Neural progenitor cell (in vitro differentiated cells): ENCODE measurements around the gene PMPCA. TPM values are rescaled to one million over a fixed set of nuclear protein-coding genes. Genes with fewer than 3 reads are reported as not detected.

Source experiments
- DNase-seq: peaks from one replicate; pipeline ENCODE4 v3.0.0-alpha.2; 2016; ENCODE audit warnings: low spot score
- H2AFZ ChIP-seq: fragments of 200-600 bp; sonication (generic); replicated peaks from 2 replicates; pipeline ENCODE4 v1.6.1; 2016; ENCODE audit warnings: antibody characterized with exemption
- H3F3A ChIP-seq: fragments of 200-600 bp; sonication (generic); 2 replicates; pipeline ENCODE4 v1.6.1; 2016; ENCODE audit warnings: antibody characterized with exemption, low read depth
- H3K27ac ChIP-seq: fragments of 200-600 bp; sonication (generic); 2 replicates; pipeline ENCODE4 v1.5.1; 2016; ENCODE audit warnings: mild to moderate bottlenecking
- H3K27me3 ChIP-seq: fragments of 200-600 bp; sonication (generic); 2 replicates; pipeline ENCODE4 v1.6.1; 2016; ENCODE audit warnings: mild to moderate bottlenecking, moderate library complexity
- H3K36me3 ChIP-seq: fragments of 200-600 bp; sonication (generic); 2 replicates; pipeline ENCODE4 v1.5.1; 2016
- H3K4me1 ChIP-seq: fragments of 200-600 bp; sonication (generic); 2 replicates; pipeline ENCODE4 v1.6.1; 2016; ENCODE audit warnings: mixed run types
- H3K4me2 ChIP-seq: fragments of 200-600 bp; sonication (generic); 2 replicates; pipeline ENCODE4 v1.6.1; 2016
- H3K4me3 ChIP-seq: fragments of 200-600 bp; sonication (generic); 2 replicates; pipeline ENCODE4 v1.5.1; 2016
- H3K79me2 ChIP-seq: fragments of 200-600 bp; sonication (generic); 2 replicates; pipeline ENCODE4 v1.6.1; 2016; ENCODE audit warnings: low read depth
- H3K9ac ChIP-seq: fragments of 200-600 bp; sonication (generic); 2 replicates; pipeline ENCODE4 v1.6.1; 2016
- H3K9me3 ChIP-seq: fragments of 200-600 bp; sonication (generic); 2 replicates; pipeline ENCODE4 v1.5.1; 2016; ENCODE audit warnings: low read depth
- H4K20me1 ChIP-seq: fragments of 200-600 bp; sonication (generic); 2 replicates; pipeline ENCODE4 v1.6.1; 2016; ENCODE audit warnings: low read depth
- H3K27ac Mint-ChIP-seq: 3 replicates; pipeline ENCODE4 v1.8.0; 2021; ENCODE audit warnings: mixed read lengths
- H3K27me3 Mint-ChIP-seq: 2 replicates; pipeline ENCODE4 v1.8.0; 2022; ENCODE audit warnings: low read depth, mild to moderate bottlenecking, inconsistent platforms, moderate library complexity, mixed read lengths; ENCODE audit not compliant: insufficient read depth
- H3K36me3 Mint-ChIP-seq: 3 replicates; pipeline ENCODE4 v1.8.0; 2021; ENCODE audit warnings: mixed read lengths
- H3K4me1 Mint-ChIP-seq: 3 replicates; pipeline ENCODE4 v1.8.0; 2021; ENCODE audit warnings: mixed read lengths
- H3K4me3 Mint-ChIP-seq: 3 replicates; pipeline ENCODE4 v1.8.0; 2021; ENCODE audit warnings: mild to moderate bottlenecking, moderate library complexity, mixed read lengths
- H3K9me3 Mint-ChIP-seq: 3 replicates; pipeline ENCODE4 v1.8.0; 2020; ENCODE audit warnings: mixed read lengths
- EZH2 ChIP-seq: fragments of 200-600 bp; sonication (generic); IDR thresholded peaks from 2 replicates; pipeline ENCODE4 v1.6.1; 2017; ENCODE audit warnings: antibody characterized with exemption, mild to moderate bottlenecking, moderate library complexity
- EZH2phosphoT487 ChIP-seq: fragments of 200-600 bp; sonication (generic); IDR thresholded peaks from 2 replicates; pipeline ENCODE4 v1.6.1; 2017; ENCODE audit warnings: antibody characterized with exemption
- total RNA-seq: library from RNA; depleted of rRNA; stranded (reverse); fragments of >200 nt; gene quantifications from 2 replicates; pipeline ENCODE4 v1.2.3, GENCODE V29; 2015; ENCODE audit warnings: low replicate concordance
- TF ChIP-seq, protein P1 (sequence below): fragments of 200-600 bp; sonication (generic); IDR thresholded peaks from 2 replicates; pipeline ENCODE4 v1.5.1; 2017; ENCODE audit warnings: antibody characterized with exemption, mild to moderate bottlenecking

PMPCA gene
- total RNA-seq, 1 donor from 2014 or later: 51.3 TPM

DNA sequence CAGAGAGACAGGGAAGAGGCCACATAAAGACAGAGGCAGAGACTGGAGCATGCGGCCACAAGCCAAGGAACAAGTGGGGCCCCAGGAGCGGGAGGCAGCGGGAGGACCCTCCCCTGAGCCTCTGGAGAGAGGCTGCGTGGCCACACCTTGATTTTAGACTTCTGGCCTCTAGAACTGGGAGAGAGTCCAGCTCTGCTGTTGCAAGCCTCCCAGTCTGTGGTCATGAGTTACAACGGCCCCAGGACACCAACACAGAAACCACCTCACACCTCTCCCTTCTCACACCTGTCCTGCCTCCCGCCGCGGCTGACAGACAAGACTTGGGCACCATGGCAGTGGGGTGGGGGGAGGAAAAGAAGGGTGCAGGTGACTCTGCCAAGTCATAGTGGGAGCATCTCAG lies 27.0 kb downstream of the PMPCA start:
- no peak overlapping the region for H3K27ac Mint-ChIP-seq
- H3K79me2 ChIP-seq: peaks cover 48% of the 10 kb centered on the region
- H2AFZ ChIP-seq: no peak overlapping the region
- H3K9me3 Mint-ChIP-seq: no peaks in the 10 kb centered on the region
- H3F3A ChIP-seq: peaks cover 22% of the 10 kb centered on the region
- peaks cover 22% of the 10 kb centered on the region for H3K4me1 Mint-ChIP-seq
- H3K4me3 Mint-ChIP-seq: peak overlapping the region; percentile 90
- no peak for DNase-seq
- H3K4me3 ChIP-seq: peak overlapping the region; percentile 99
- H3K9ac ChIP-seq: no peak overlapping the region
- no peaks in the 10 kb centered on the region for H3K36me3 ChIP-seq
- peaks cover 9% of the 10 kb centered on the region for H3K4me1 ChIP-seq
- peaks cover 13% of the 10 kb centered on the region for H3K36me3 Mint-ChIP-seq
- TF ChIP-seq, protein P1, sequence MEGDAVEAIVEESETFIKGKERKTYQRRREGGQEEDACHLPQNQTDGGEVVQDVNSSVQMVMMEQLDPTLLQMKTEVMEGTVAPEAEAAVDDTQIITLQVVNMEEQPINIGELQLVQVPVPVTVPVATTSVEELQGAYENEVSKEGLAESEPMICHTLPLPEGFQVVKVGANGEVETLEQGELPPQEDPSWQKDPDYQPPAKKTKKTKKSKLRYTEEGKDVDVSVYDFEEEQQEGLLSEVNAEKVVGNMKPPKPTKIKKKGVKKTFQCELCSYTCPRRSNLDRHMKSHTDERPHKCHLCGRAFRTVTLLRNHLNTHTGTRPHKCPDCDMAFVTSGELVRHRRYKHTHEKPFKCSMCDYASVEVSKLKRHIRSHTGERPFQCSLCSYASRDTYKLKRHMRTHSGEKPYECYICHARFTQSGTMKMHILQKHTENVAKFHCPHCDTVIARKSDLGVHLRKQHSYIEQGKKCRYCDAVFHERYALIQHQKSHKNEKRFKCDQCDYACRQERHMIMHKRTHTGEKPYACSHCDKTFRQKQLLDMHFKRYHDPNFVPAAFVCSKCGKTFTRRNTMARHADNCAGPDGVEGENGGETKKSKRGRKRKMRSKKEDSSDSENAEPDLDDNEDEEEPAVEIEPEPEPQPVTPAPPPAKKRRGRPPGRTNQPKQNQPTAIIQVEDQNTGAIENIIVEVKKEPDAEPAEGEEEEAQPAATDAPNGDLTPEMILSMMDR: no peak
- no peak for TF ChIP-seq EZH2
- no peak for TF ChIP-seq EZH2phosphoT487
- peaks cover 16% of the 10 kb centered on the region for H3K27me3 Mint-ChIP-seq
- peak overlapping the region; percentile 98 for H3K4me2 ChIP-seq
- H3K27ac ChIP-seq: no peak overlapping the region
- peaks cover 58% of the 10 kb centered on the region for H4K20me1 ChIP-seq
- H3K9me3 ChIP-seq: no peaks in the 10 kb centered on the region
- H3K27me3 ChIP-seq: no peaks in the 10 kb centered on the region

DNA sequence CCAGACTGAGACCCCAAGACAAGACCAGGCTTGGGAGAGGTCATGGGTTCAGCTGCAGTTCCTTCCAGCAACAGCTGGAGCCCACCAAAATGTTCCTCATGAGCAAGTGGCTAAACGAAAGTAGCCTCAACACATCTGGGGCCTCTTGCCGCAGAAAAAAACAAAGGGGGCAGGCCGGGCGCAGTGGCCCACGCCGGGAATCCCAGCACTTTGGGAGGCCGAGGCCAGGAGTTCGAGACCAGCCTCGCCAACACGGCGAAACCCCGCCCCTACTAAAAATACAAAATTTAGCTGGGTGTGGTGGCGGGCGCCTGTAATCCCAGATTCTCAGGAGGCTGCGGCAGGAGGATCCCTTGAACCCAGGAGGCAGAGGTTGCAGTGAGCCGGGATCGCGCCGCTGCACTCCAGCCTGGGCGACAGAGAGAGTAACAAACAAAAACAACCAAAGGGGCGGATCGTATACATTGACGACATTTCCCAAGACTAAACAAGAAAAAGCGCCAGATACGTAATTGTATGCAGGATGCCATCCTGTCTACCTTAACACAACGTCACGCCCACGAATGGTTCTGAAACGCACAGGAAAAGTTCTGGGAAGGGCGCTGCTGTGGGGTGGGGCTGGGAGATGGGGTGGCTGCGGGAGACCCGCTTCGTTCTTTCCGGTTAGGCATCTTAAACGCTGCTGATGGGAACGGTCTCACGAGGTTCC lies 27.5 kb downstream of the PMPCA start:
- no peaks in the 10 kb centered on the region for H3K9me3 Mint-ChIP-seq
- Histone ChIP-seq H3K9ac (peak overlapping the region; percentile 86), H3K4me3 (peak overlapping the region; percentile 99), H3K9me3 (no peaks in the 10 kb centered on the region), H3K4me2 (peak overlapping the region; percentile 98), H3K36me3 (no peaks in the 10 kb centered on the region), H4K20me1 (peaks cover 59% of the 10 kb centered on the region), H3K79me2 (peaks cover 48% of the 10 kb centered on the region), H3F3A (peaks cover 22% of the 10 kb centered on the region), H3K27me3 (no peaks in the 10 kb centered on the region), H2AFZ (no peak overlapping the region), H3K27ac (no peak overlapping the region), H3K4me1 (peaks cover 9% of the 10 kb centered on the region)
- TF ChIP-seq EZH2 (no peak), EZH2phosphoT487 (no peak)
- TF ChIP-seq, protein P1: no peak
- H3K36me3 Mint-ChIP-seq: peaks cover 17% of the 10 kb centered on the region
- DNase-seq: no peak
- peaks cover 19% of the 10 kb centered on the region for H3K27me3 Mint-ChIP-seq
- H3K4me3 Mint-ChIP-seq: peak overlapping the region; percentile 90
- peak overlapping the region; percentile 57 for H3K27ac Mint-ChIP-seq
- H3K4me1 Mint-ChIP-seq: peaks cover 22% of the 10 kb centered on the region

DNA sequence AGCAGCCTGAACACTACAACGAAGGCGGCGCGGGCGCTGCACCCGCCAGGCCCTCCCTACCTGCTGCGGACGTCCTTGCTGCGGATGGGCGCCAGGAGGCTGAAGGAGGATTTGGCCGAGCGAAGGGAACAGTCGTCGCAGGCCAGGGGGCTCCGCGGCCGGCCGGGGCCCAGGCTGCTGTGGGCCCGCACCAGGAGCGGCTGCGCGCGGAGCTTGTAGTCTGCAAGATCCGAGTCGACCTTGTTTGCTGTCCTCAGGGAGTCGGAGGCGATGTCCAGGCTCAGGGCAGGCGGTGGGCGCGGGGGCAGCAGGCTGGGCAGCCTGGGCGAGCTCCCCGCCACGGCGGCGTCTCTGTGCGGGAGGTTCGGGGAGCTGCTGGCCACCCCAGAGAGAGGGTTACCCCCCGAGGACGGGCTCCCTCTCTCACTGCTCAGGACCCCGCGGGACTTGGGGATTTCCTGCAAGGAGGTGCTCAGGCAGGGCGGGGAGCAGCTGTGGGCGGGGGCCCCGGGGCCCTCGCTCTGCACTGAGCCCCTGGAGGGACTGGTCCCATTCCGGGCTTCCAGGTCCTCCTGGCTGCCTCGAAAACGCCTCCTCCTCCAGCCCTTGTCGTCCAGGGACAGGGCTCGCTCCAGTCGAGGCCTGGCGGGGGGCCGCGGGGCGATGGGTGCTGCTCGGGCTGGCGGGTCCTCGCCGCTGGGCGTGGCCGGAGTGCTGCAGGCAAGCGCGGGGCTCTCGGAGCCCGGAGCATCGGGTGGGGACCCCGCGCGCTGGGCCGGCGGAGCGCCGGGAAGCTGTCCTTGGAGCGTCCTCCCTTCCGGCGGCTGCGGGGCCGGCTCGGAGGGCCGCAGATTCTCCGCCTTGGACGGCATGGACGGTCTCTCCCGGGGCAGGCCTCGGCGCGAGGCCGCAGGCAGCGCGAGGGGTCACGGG lies 28.4 kb downstream of the PMPCA start:
- Mint-ChIP-seq H3K27me3 (peaks cover 19% of the 10 kb centered on the region), H3K4me1 (peaks cover 22% of the 10 kb centered on the region), H3K9me3 (no peaks in the 10 kb centered on the region), H3K27ac (no peak overlapping the region), H3K36me3 (peaks cover 20% of the 10 kb centered on the region), H3K4me3 (peak overlapping the region; percentile 90)
- peak; percentile 60 for DNase-seq
- no peaks in the 10 kb centered on the region for H3K36me3 ChIP-seq
- H3K4me2 ChIP-seq: peak overlapping the region; percentile 98
- H2AFZ ChIP-seq: peak overlapping the region; percentile 89
- H3K9me3 ChIP-seq: no peaks in the 10 kb centered on the region
- H3K4me1 ChIP-seq: peaks cover 9% of the 10 kb centered on the region
- peaks cover 22% of the 10 kb centered on the region for H3F3A ChIP-seq
- H3K27me3 ChIP-seq: no peaks in the 10 kb centered on the region
- TF ChIP-seq EZH2 (no peak), EZH2phosphoT487 (no peak)
- TF ChIP-seq, protein P1: no peak
- H3K27ac ChIP-seq: no peak overlapping the region
- peaks cover 48% of the 10 kb centered on the region for H3K79me2 ChIP-seq
- peaks cover 62% of the 10 kb centered on the region for H4K20me1 ChIP-seq
- peak overlapping the region; percentile 86 for H3K9ac ChIP-seq
- peak overlapping the region; percentile 99 for H3K4me3 ChIP-seq
